Loucy (cell line): ENCODE data around the gene TC2N.

Source experiments
- EZH2phosphoT487 ChIP-seq: fragments of 200-600 bp; IDR thresholded peaks from 2 replicates; pipeline ENCODE4 v1.6.1; 2018; ENCODE audit warnings: antibody characterized with exemption, mild to moderate bottlenecking, moderate library complexity, borderline replicate concordance
- TF ChIP-seq, protein P1 (sequence below): fragments of 200-600 bp; sonication (generic); conservative IDR thresholded peaks from 2 replicates; pipeline ENCODE4 v1.5.1; 2014; ENCODE audit warnings: mild to moderate bottlenecking, antibody characterized with exemption, low read length

- TF ChIP-seq, protein P1, sequence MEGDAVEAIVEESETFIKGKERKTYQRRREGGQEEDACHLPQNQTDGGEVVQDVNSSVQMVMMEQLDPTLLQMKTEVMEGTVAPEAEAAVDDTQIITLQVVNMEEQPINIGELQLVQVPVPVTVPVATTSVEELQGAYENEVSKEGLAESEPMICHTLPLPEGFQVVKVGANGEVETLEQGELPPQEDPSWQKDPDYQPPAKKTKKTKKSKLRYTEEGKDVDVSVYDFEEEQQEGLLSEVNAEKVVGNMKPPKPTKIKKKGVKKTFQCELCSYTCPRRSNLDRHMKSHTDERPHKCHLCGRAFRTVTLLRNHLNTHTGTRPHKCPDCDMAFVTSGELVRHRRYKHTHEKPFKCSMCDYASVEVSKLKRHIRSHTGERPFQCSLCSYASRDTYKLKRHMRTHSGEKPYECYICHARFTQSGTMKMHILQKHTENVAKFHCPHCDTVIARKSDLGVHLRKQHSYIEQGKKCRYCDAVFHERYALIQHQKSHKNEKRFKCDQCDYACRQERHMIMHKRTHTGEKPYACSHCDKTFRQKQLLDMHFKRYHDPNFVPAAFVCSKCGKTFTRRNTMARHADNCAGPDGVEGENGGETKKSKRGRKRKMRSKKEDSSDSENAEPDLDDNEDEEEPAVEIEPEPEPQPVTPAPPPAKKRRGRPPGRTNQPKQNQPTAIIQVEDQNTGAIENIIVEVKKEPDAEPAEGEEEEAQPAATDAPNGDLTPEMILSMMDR = no peak
- no peak for TF ChIP-seq EZH2phosphoT487
These were observed 30.3 kb downstream of the TC2N start for GRCh38 chr14:91837076-91837475.
